Germinal center (tissue), 1 donor: Measurements from ENCODE around the gene AP5B1.
"Not testable (repeated sequence)": the region's sequence is repeated elsewhere in the genome, so short reads cannot be mapped to it uniquely, and the experiment has no call there.

ENCODE experiments used
- DNase-seq: peaks from one replicate; pipeline ENCODE4 v3.0.0; 2012; ENCODE audit warnings: mixed read lengths, low spot score

Gene AP5B1

GRCh38 chr11:65767406-65767805 is 13.4 kb downstream of the AP5B1 start:
- no peak for DNase-seq

GRCh38 chr11:65766535-65766934 is 14.2 kb downstream of the AP5B1 start:
- no peak for DNase-seq

GRCh38 chr11:65764434-65764833 is 16.3 kb downstream of the AP5B1 start:
- DNase-seq: no peak

GRCh38 chr11:65762816-65763215 is 18.0 kb downstream of the AP5B1 start:
- not testable (repeated sequence) for DNase-seq

GRCh38 chr11:65762169-65762568 is 18.6 kb downstream of the AP5B1 start:
- DNase-seq: not testable (repeated sequence)

GRCh38 chr11:65745049-65745448 is 35.7 kb downstream of the AP5B1 start:
- no peak for DNase-seq

- DNase-seq: no peak
Observed at GRCh38 chr11:65744699-65745042, 36.1 kb downstream of the AP5B1 start.

- DNase-seq: no peak
Observed at GRCh38 chr11:65744026-65744698, 36.6 kb downstream of the AP5B1 start.

GRCh38 chr11:65743681-65744025 is 37.1 kb downstream of the AP5B1 start:
- DNase-seq: no peak

- no peak for DNase-seq
Observed at GRCh38 chr11:65742353-65742752, 38.4 kb downstream of the AP5B1 start.

GRCh38 chr11:65741185-65741584 is 39.6 kb downstream of the AP5B1 start:
- DNase-seq: no peak

- DNase-seq: no peak
Observed at GRCh38 chr11:65739022-65739421, 41.8 kb downstream of the AP5B1 start.

- no peak for DNase-seq
Observed at GRCh38 chr11:65736810-65737209, 44.0 kb downstream of the AP5B1 start.

GRCh38 chr11:65735111-65735510 is 45.7 kb downstream of the AP5B1 start:
- DNase-seq: not testable (repeated sequence)

- DNase-seq: no peak
Observed at GRCh38 chr11:65730461-65730860, 50.3 kb downstream of the AP5B1 start.

- DNase-seq: no peak
Observed at GRCh38 chr11:65727865-65728264, 52.9 kb downstream of the AP5B1 start.

- no peak for DNase-seq
Observed at GRCh38 chr11:65726660-65727059, 54.1 kb downstream of the AP5B1 start.
